Retinal pigment epithelial cell (primary cell): ENCODE measurements around the gene MAOB.

Experiments
- DNase-seq: peaks from one replicate; pipeline ENCODE4 v3.0.0-alpha.2; 2010; ENCODE audit warnings: low read depth
- H3K4me3 ChIP-seq: 2 replicates; pipeline ENCODE4 v1.5.1; 2011; ENCODE audit warnings: mild to moderate bottlenecking, low read length, control low read depth, moderate library complexity
- TF ChIP-seq, protein P1 (sequence below): conservative IDR thresholded peaks from 2 replicates; pipeline ENCODE4 v1.5.1; 2011; ENCODE audit warnings: low read depth, low read length, control low read depth, inconsistent platforms

The MAOB gene

DNA sequence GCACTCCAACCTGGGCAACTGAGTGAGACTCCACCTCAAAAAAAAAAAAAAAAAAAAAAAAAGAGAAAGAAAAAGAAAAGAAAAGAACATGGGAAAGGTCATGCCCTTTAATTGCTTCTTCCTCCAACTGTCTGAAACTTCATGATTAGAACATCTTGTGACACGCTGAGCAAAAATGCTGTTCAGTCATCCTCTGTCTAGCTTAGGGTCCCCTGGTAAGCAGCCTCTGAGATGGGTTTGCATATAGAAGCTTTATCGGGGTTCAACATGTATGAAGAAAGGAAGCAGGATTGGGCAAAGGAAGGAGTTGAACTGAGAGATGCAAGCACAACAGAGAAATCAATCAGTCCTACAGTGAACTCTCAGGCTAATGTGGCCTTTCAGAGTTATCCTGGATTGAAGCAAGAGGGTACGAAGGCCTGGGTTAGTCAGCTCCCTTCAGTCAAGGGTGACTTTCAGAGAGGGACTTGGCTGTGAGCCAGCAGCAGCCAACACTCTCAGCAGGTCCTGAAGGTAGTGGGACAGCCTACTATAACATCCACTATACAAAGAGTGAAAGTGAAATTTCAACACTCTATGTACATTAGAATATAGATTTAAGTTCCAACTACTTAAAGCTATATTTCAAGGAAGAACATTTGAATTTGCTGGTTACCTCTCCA, 11.4 kb downstream of the MAOB start:
- H3K4me3 ChIP-seq = no peak overlapping the region
- TF ChIP-seq, protein P1, sequence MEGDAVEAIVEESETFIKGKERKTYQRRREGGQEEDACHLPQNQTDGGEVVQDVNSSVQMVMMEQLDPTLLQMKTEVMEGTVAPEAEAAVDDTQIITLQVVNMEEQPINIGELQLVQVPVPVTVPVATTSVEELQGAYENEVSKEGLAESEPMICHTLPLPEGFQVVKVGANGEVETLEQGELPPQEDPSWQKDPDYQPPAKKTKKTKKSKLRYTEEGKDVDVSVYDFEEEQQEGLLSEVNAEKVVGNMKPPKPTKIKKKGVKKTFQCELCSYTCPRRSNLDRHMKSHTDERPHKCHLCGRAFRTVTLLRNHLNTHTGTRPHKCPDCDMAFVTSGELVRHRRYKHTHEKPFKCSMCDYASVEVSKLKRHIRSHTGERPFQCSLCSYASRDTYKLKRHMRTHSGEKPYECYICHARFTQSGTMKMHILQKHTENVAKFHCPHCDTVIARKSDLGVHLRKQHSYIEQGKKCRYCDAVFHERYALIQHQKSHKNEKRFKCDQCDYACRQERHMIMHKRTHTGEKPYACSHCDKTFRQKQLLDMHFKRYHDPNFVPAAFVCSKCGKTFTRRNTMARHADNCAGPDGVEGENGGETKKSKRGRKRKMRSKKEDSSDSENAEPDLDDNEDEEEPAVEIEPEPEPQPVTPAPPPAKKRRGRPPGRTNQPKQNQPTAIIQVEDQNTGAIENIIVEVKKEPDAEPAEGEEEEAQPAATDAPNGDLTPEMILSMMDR = no peak
- DNase-seq = no peak

DNA sequence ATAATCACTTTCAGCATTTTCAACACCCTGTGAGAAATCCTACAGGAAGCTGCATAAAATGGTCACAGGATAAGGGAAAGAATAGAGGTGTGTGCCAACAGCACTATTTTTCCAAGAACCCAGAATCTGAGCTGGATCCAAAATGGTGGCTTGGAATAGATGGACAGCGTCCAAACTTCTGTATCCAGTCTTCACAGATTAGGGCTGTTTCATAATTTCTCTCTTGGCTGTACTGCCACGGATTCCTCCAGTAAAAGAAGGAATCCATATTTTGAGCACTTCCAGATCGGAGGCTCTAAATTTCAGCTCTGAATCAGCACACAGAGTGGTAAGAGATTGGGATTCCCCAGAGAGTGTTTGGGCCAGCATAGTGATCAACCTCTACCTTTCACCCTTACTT, 12.2 kb downstream of the MAOB start:
- H3K4me3 ChIP-seq = no peak overlapping the region
- TF ChIP-seq, protein P1 = no peak
- no peak for DNase-seq

DNA sequence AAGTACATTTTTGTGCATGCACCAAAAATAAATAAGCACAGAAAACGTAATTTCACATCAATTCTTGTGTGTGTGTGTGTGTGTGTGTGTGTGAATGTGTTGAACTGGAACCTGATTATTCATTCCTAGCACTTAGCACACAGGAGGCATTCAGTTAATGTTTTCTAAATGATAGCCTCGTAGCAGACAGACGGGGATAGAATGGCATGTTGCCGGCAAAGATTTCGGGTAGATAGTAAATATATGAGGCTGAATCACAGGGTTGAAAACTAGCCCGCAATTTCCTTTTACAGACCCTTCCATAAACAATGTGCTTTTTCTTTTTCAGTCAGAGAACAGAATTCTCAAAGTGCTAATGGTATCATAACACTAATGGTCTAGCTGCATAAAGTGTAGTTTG, 13.5 kb downstream of the MAOB start:
- TF ChIP-seq, protein P1 = no peak
- H3K4me3 ChIP-seq = no peak overlapping the region
- no peak for DNase-seq

DNA sequence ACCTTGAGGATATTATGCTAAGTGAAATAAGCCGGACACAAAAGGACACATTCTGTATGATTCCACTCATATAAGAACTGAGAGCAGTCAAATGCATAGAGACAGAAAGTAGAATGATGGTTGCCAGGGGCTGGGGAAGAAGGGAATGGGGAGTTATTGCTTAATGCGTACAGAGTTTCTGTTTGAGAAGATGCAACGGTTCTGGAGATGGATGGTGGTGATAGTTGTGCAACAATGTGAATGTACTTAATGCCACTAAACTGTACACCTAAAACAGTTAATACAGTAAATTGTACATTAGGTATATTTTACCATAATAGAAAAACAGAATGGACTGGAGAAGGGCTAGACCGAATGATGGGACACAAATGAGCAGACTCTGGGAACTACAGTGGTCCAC, 15.8 kb downstream of the MAOB start:
- no peak for DNase-seq
- TF ChIP-seq, protein P1 = no peak
- no peak overlapping the region for H3K4me3 ChIP-seq

DNA sequence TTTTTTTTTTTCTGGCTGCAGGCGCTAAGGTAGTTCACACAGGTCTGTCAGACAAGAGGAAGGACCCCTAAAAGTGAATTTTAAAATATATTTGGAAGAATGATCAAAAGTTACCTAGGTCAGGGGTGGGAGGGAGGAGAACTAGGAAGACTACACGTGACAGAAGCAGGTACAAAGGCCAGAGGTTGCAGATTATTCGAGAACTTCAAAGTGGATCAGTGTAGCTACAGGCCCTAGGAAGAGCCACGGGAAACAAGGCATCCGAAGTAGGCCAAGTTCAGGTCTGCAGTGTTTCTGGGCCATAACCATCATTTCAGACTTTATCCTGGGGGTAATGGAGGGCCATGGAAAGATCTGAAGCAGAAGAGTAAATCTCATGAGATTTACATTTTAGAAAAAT, 16.5 kb downstream of the MAOB start:
- no peak overlapping the region for H3K4me3 ChIP-seq
- TF ChIP-seq, protein P1 = no peak
- DNase-seq = no peak

DNA sequence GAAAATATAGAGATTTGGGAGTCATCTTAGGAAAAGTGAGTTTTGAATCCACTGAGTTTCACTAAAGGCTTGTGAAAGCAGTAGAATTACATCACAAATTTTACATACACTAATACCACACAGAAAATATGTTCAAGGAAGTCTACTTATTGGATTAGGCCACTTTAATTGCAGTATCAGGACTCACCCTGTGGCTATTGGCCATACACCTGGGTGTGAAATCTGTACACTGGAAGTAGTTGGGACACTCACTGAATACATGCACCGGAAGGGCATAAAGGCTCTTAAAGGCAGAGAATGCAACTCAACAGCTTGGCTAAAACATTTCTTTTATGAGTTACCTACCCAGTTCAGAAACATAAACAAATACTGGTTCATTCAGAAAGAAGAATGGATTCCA, 19.8 kb downstream of the MAOB start:
- no peak overlapping the region for H3K4me3 ChIP-seq
- TF ChIP-seq, protein P1 = no peak
- peak; percentile 31 for DNase-seq

DNA sequence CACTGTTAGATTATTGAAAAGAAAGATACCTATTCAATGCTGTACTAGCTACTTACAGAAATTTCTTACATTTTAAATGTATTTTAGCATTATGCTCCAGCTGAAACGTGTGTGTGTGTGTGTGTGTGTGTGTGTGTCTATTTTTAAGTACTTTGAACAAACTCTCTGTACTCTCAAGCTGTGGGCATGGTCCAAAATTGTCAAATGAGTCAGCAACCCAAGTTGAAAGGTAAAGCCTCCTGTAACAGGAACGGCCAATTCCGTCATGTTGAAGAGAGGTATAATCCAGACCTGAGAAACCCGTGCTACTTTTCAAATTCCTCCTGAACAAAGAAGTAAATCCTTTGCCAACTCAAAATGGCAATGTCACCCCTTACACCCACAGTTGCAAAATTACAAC, 20.5 kb downstream of the MAOB start:
- DNase-seq = peak; percentile 88
- TF ChIP-seq, protein P1 = no peak
- H3K4me3 ChIP-seq = no peak overlapping the region
